AG04450 (cell line): ENCODE measurements around the gene MADD. TPM values are rescaled to one million over a fixed set of nuclear protein-coding genes. Genes with fewer than 3 reads are reported as not detected.

ENCODE experiments used
- CTCF ChIA-PET: fragments of 300-600, 350-600 bp; formaldehyde crosslinking; extraction: SDS; loops from one replicate; lab custom pipeline; 2022; ENCODE audit warnings: antibody characterized with exemption, inconsistent platforms; lab: Charles Lee
- POLR2A ChIA-PET: fragments of 350-600 bp; formaldehyde crosslinking; extraction: SDS; loops from one replicate; lab custom pipeline; 2021; ENCODE audit warnings: antibody characterized with exemption, inconsistent platforms; lab: Yijun Ruan, JAX
- DNase-seq: peaks from one replicate; pipeline ENCODE4 v3.0.0-alpha.2; 2011; ENCODE audit warnings: low read depth, low spot score
- H3K27ac ChIP-seq: one replicate; pipeline ENCODE4 v1.5.1; 2012; ENCODE audit warnings: low read depth, low read length, control low read depth
- H3K27me3 ChIP-seq: one replicate; pipeline ENCODE4 v1.6.0; 2012; ENCODE audit warnings: low read length; ENCODE audit not compliant: control insufficient read depth, insufficient read depth
- H3K4me3 ChIP-seq: 2 replicates; pipeline ENCODE4 v1.5.1; 2011; ENCODE audit warnings: mild to moderate bottlenecking, low read depth, low read length, control low read depth
- H3K9me3 ChIP-seq: 2 replicates; pipeline ENCODE4 v1.5.1; 2012; ENCODE audit warnings: low read length; ENCODE audit not compliant: control insufficient read depth, insufficient read depth
- polyA plus RNA-seq: library from polyadenylated mRNA; depleted of rRNA; stranded (reverse); fragments of >200 nt; gene quantifications from 2 replicates; pipeline ENCODE4 v1.2.3, GENCODE V29; 2011
- TF ChIP-seq, protein P1 (sequence below): IDR thresholded peaks from 2 replicates; pipeline ENCODE4 v1.5.1; 2011; ENCODE audit warnings: low read depth, low read length, control low read depth, inconsistent platforms

Gene MADD
- polyA plus RNA-seq, 1 experiment, result 10.5 TPM

DNA sequence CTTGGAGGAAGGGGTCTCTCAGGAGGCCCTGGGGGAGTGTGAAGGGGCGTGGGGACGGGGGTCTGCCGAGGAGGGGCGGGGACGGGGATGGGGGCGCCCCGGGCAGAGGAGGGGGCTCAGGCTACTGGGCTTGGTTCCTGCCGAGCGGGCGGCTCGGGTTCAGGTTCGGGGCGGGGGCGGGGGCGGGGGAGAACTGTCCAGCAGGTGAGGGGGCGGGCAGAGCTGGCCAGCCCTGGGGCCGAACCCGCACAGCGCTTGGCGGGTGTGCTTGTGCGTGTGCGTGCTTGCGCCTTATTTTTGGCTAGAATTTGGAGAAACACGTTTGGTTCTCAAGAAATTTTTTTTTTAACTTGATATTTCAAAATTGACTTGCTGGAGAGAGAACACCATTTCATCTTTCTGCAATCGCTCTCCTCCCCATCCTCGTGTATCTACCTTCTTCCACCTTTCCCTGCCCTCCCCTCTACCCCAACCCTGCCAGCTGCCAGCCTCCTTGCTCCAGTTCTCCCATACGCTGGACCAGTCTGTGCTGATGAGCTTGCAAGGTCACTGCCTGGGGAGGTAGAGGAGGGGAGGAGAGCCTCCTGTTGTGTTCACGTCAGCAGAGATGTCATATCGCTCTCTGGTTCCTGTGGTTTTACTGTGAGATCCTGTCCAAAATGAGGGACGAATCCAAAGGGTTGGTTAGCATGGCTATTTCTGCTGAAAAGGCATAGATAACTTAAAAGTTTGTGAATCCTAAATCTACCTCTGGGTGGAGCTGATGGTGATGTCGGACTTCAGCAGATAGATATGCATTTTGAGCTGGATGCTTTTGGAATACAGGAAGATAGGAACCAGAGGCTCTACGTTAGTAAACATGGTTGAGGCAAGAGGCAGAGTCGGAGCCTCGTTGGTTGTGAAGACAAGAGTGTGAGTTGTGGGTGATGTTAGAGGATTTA is 668 bp downstream of the MADD start:
- CTCF ChIA-PET, result interaction anchor here (1.0 to 3.0 kb wide), 3 partner anchors 11 to 84 kb away, joined by 5 to 18 read pairs (median 5); no protein-coding TSS in a partner anchor
- peak overlapping the region; percentile 31 for H3K27ac ChIP-seq
- H3K27me3 ChIP-seq, result no peaks in the 10 kb centered on the region

DNA sequence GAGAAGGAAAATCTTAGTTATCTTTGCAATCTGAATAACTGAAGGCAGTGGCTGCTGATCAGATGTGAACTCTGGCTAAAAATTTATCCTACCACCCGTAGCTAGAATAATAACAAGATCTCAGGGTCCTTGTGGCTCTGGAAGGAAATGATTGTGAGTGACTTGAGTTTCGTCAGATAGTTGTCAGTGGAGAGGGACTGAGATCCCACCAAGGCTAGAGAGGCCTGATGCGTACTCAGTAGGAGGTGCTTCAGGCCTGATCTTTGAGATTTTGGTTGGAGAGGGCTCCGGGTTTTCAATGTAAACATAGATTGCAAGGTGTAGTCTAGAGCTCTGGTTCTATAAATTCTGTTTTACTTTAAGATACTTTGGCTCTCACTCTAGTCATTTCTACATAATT is 1.4 kb downstream of the MADD start:
- Histone ChIP-seq H3K9me3 (no peaks in the 10 kb centered on the region), H3K27me3 (no peaks in the 10 kb centered on the region), H3K27ac (no peak overlapping the region), H3K4me3 (peak overlapping the region; percentile 77; the same call in 1 of the 2 replicates)
- no peak for DNase-seq
- ChIA-PET CTCF (interaction anchor here (0.7 to 3.0 kb wide), 5 partner anchors 12 to 119 kb away, joined by 3 to 18 read pairs (median 5); no protein-coding TSS in a partner anchor), POLR2A (interaction anchor here (0.6 to 1.1 kb wide), 2 partner anchors 12 to 488 kb away, joined by 3 read pairs; no protein-coding TSS in a partner anchor)
- TF ChIP-seq, protein P1, sequence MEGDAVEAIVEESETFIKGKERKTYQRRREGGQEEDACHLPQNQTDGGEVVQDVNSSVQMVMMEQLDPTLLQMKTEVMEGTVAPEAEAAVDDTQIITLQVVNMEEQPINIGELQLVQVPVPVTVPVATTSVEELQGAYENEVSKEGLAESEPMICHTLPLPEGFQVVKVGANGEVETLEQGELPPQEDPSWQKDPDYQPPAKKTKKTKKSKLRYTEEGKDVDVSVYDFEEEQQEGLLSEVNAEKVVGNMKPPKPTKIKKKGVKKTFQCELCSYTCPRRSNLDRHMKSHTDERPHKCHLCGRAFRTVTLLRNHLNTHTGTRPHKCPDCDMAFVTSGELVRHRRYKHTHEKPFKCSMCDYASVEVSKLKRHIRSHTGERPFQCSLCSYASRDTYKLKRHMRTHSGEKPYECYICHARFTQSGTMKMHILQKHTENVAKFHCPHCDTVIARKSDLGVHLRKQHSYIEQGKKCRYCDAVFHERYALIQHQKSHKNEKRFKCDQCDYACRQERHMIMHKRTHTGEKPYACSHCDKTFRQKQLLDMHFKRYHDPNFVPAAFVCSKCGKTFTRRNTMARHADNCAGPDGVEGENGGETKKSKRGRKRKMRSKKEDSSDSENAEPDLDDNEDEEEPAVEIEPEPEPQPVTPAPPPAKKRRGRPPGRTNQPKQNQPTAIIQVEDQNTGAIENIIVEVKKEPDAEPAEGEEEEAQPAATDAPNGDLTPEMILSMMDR, result no peak

More for the DNA sequence above, 668 bp downstream of the MADD start:
- Histone ChIP-seq H3K4me3 (peak overlapping the region; percentile 77), H3K9me3 (no peaks in the 10 kb centered on the region)
- DNase-seq, result no peak
- POLR2A ChIA-PET, result interaction anchor here (0.6 to 1.1 kb wide), 2 partner anchors 11 to 488 kb away, joined by 3 read pairs; no protein-coding TSS in a partner anchor
- TF ChIP-seq, protein P1, result peak; percentile 33; the same call in 1 of the 2 replicates

DNA sequence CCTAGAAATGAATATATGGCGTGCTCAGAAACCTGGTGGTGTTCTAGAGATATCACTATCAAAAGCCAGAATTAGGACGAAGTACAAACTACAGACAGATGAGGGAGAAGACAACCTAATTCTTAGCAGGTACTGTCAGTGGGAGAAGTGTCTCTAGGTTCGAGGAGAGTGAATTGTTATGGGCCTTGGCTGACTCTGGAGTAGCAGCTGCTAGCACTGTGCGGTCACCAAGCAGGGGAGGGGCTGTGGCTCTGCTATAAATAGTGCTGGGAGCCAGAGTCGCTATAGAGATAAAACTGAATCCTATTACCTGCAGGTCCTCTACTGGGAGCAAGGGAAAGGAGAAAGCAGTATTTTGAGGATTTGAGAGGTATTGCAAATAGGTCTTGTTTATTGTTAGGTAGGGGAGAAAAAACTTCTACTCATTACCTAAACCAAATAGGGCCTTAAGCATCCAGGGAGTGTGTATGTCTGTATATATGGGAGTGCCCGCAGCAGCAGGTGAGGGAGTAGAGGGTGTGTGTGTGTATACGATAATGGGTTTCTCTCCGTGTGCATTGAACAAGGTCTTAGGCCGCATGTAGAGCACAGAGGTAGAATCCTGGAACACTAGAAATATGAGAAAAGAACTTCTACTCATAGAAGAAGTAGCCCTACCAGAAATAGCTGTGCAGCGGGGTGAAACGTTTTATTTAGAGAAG is 2.2 kb downstream of the MADD start:
- Histone ChIP-seq H3K9me3 (no peaks in the 10 kb centered on the region), H3K4me3 (no peak overlapping the region), H3K27ac (no peak overlapping the region), H3K27me3 (no peaks in the 10 kb centered on the region)
- TF ChIP-seq, protein P1, result no peak
- no peak for DNase-seq
- POLR2A ChIA-PET, result interaction anchor here (1.4 kb wide), 1 partner anchor 23 kb away, joined by 3 read pairs; the partner anchor contains the start of gene ACP2
- CTCF ChIA-PET, result interaction anchor here (0.7 to 3.0 kb wide), 4 partner anchors 13 to 120 kb away, joined by 3 to 18 read pairs (median 6); partner anchors contain the start of gene ARFGAP2

DNA sequence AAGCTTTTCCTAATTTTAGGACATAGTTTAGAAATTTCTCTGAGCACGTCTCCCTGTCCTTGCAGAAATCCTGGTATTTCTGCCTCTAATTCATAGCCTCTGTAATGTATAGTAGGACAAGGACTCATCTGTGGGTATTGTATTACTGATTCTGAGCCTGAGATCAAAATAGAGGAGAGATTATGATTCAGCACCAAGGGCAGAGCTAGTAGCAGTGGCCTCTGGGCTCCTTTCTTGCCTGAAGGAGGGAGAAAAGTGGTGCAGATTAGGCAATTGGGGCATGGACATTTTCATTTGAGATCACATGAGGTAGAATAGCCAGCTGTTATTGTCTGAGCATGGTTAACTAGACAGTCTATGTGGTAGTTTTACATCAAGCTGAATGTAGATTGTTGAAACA is 2.8 kb downstream of the MADD start:
- CTCF ChIA-PET, result interaction anchor here (2.5 to 3.0 kb wide), 2 partner anchors 13 to 95 kb away, joined by 8 to 18 read pairs; partner anchors contain the start of gene ARFGAP2
- POLR2A ChIA-PET, result interaction anchor here (1.4 kb wide), 1 partner anchor 24 kb away, joined by 3 read pairs; the partner anchor contains the start of gene ACP2
- H3K4me3 ChIP-seq, result no peak overlapping the region
- H3K9me3 ChIP-seq, result no peaks in the 10 kb centered on the region
- TF ChIP-seq, protein P1, result no peak
- no peak overlapping the region for H3K27ac ChIP-seq
- H3K27me3 ChIP-seq, result no peaks in the 10 kb centered on the region
- no peak for DNase-seq
